Common myeloid progenitor, CD34-positive (primary cell): Measurements from ENCODE around the gene CAB39.

Source experiments
- CTCF ChIA-PET: fragments of 350-600 bp; sonication (Branson Sonifier 250); formaldehyde crosslinking; loops from one replicate; lab custom pipeline; 2021; ENCODE audit warnings: antibody characterized with exemption; lab: Charles Lee
- POLR2A ChIA-PET: fragments of 350-600 bp; sonication (Branson Sonifier 250); formaldehyde crosslinking; loops from one replicate; lab custom pipeline; 2021; ENCODE audit warnings: antibody characterized with exemption; lab: Charles Lee
- DNase-seq, 3 donors: peaks; one replicate each; pipeline versions ENCODE4 v3.0.0 to v3.0.0-alpha.2; 2013
- H3K27ac ChIP-seq, 2 experiments: 1 replicate in 1 of 2; 2 replicates in 1 of 2; pipeline ENCODE4 v1.7.0; 2013; ENCODE audit warnings: inconsistent platforms in 2 of 2, low read length in 2 of 2, mild to moderate bottlenecking in 2 of 2, low read depth in 1 of 2, moderate library complexity in 1 of 2; ENCODE audit not compliant: severe bottlenecking in 2 of 2, insufficient read depth in 1 of 2, poor library complexity in 1 of 2
- H3K27me3 ChIP-seq, 5 experiments: replicated peaks in 2 of 5; 1 replicate in 3 of 5; 2 replicates in 2 of 5; pipeline versions ENCODE4 v1.6.1 to v1.7.0; 2013; ENCODE audit warnings: low read length in 4 of 5, mild to moderate bottlenecking in 2 of 5, moderate library complexity in 2 of 5, inconsistent platforms in 1 of 5; ENCODE audit not compliant: insufficient read depth in 5 of 5, control insufficient read depth in 4 of 5
- H3K36me3 ChIP-seq, 4 experiments: 1 replicate in 2 of 4; 2 replicates in 2 of 4; pipeline versions ENCODE4 v1.6.1 to v1.7.0; 2013; ENCODE audit warnings: low read length in 3 of 4, control low read depth in 1 of 4, mild to moderate bottlenecking in 1 of 4; ENCODE audit not compliant: control insufficient read depth in 4 of 4, insufficient read depth in 4 of 4
- H3K4me1 ChIP-seq, 4 experiments: 1 replicate in 3 of 4; 2 replicates in 1 of 4; pipeline versions ENCODE4 v1.6.1 to v1.7.1; 2013; ENCODE audit warnings: low read length in 3 of 4, mild to moderate bottlenecking in 3 of 4, control low read depth in 1 of 4, inconsistent platforms in 1 of 4, moderate library complexity in 1 of 4; ENCODE audit not compliant: control insufficient read depth in 4 of 4, insufficient read depth in 4 of 4; ENCODE audit errors: control extremely low read depth in 1 of 4
- H3K4me3 ChIP-seq, 7 experiments: 1 replicate in 4 of 7; 2 replicates in 3 of 7; pipeline versions ENCODE4 v1.5.1 to v1.7.0; 2013; ENCODE audit warnings: mild to moderate bottlenecking in 7 of 7, low read length in 6 of 7, moderate library complexity in 6 of 7, inconsistent platforms in 2 of 7, low read depth in 2 of 7, control low read depth in 1 of 7; ENCODE audit not compliant: insufficient read depth in 4 of 7, control insufficient read depth in 1 of 7; ENCODE audit errors: extremely low read depth in 1 of 7
- H3K9me3 ChIP-seq, 5 experiments: 1 replicate in 4 of 5; 2 replicates in 1 of 5; pipeline versions ENCODE4 v1.6.1 to v1.7.1; 2013; ENCODE audit warnings: low read length in 4 of 5, mild to moderate bottlenecking in 2 of 5, inconsistent platforms in 1 of 5, low read depth in 1 of 5, moderate library complexity in 1 of 5; ENCODE audit not compliant: control insufficient read depth in 4 of 5, insufficient read depth in 2 of 5; ENCODE audit errors: control extremely low read depth in 1 of 5
- WGBS: methylation state at CpG from one replicate; pipeline ENCODE4 v1.1.5; 2013; ENCODE audit not compliant: insufficient coverage; 5-methylcytosine and 5-hydroxymethylcytosine counted together

The CAB39 gene

GRCh38 chr2:230865766-230866755 is 153.4 kb downstream of the CAB39 start:
- 5% methylated on average over 27 of the region's 35 CpGs for WGBS
- Histone ChIP-seq H3K27me3 (peaks cover 0 to 2% (median 0%) of the 10 kb centered on the region in 5 experiments), H3K4me3 (peak overlapping the region in 6 of 7 experiments; percentile 64 to 92 (median 82)), H3K36me3 (peaks cover 0 to 10% (median 2%) of the 10 kb centered on the region in 4 experiments), H3K27ac (peak overlapping the region in 1 of 2 experiments; percentile 79), H3K4me1 (peaks cover 5 to 68% (median 64%) of the 10 kb centered on the region in 4 experiments), H3K9me3 (no peaks in the 10 kb centered on the region)
- POLR2A ChIA-PET, result interaction anchor here (1.1 kb wide), 1 partner anchor 19 kb away, joined by 3 read pairs; no protein-coding TSS in a partner anchor
- DNase-seq, result peak in 2 of 3 donors; percentile 53 to 63
- CTCF ChIA-PET, result interaction anchor here (1.1 to 5.2 kb wide), 5 partner anchors 11 to 35 kb away, joined by 4 to 50 read pairs (median 6); no protein-coding TSS in a partner anchor

DNA sequence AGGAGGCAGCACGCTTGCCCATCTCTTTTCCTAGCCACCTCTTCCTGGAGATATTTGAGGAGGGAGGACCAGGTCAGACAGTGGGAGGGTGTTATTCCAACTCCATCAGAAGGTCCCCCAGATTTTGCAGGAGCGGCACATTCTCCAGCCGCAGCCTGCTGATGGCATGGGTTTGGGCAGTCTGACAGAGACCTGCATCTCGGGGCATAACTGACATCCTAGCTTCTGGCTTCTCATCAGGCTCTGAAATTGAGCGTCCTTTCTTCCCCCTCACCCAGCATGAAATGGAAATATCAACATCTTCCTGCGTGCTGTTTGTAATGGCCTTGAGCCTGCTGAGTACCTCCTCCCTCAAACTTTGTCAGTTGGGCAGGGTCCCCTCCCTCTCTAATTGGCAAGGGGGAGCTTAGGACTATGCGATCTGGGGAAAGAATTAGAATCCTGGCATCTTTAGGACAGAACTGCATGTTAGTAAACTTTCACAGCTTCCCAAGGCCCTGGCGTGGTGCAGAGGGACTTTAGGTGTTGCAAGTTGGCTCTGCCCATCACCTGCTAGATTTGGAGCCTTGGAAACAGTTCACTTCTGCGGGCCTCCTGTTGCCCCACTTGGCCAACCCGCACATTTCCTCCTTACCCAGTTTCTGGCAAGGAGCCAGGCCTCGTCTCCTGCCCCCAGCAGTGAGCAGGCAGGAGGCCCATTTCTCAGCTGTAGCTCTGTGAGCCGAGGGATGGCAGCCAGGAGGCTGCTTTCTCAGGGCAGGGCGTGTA is 154.3 kb downstream of the CAB39 start:
- no peaks in the 10 kb centered on the region for H3K9me3 ChIP-seq
- peaks cover 0 to 10% (median 2%) of the 10 kb centered on the region in 4 experiments for H3K36me3 ChIP-seq
- peak overlapping the region in 1 of 2 experiments; percentile 54 for H3K27ac ChIP-seq
- H3K27me3 ChIP-seq, result peaks cover 0 to 1% (median 0%) of the 10 kb centered on the region in 5 experiments
- H3K4me3 ChIP-seq, result peak overlapping the region in 5 of 7 experiments; percentile 77 to 92 (median 83)
- POLR2A ChIA-PET, result interaction anchor here (0.7 to 2.1 kb wide), 3 partner anchors 12 to 320 kb away, joined by 3 to 8 read pairs (median 5); no protein-coding TSS in a partner anchor
- WGBS, result 8% methylated on average over 10 of the region's 13 CpGs
- peaks cover 5 to 77% (median 73%) of the 10 kb centered on the region in 4 experiments for H3K4me1 ChIP-seq
- CTCF ChIA-PET, result interaction anchor here (1.1 to 5.2 kb wide), 7 partner anchors 10 to 47 kb away, joined by 3 to 50 read pairs (median 4); no protein-coding TSS in a partner anchor
- peak; percentile 88 to 94 (median 92) for DNase-seq

- POLR2A ChIA-PET, result interaction anchor here (2.1 kb wide), 1 partner anchor 10 kb away, joined by 8 read pairs; no protein-coding TSS in a partner anchor
- DNase-seq, result no peak
- H3K36me3 ChIP-seq, result peaks cover 0 to 17% (median 5%) of the 10 kb centered on the region in 4 experiments
- 68% methylated on average over 13 of the region's 15 CpGs for WGBS
- peak overlapping the region in 3 of 7 experiments; percentile 3 to 30 (median 28) for H3K4me3 ChIP-seq
- CTCF ChIA-PET, result interaction anchor here (1.0 to 5.2 kb wide), 7 partner anchors 9 to 44 kb away, joined by 3 to 50 read pairs (median 4); no protein-coding TSS in a partner anchor
- H3K9me3 ChIP-seq, result no peaks in the 10 kb centered on the region
- peaks cover 5 to 91% (median 84%) of the 10 kb centered on the region in 4 experiments for H3K4me1 ChIP-seq
- H3K27ac ChIP-seq, result peak overlapping the region; percentile 40 to 79
- H3K27me3 ChIP-seq, result no peaks in the 10 kb centered on the region
Measured at GRCh38 chr2:230868161-230868946, 155.7 kb downstream of the CAB39 start.

GRCh38 chr2:230868947-230869913 is 156.6 kb downstream of the CAB39 start:
- H3K27me3 ChIP-seq, result no peaks in the 10 kb centered on the region
- H3K27ac ChIP-seq, result peak overlapping the region; percentile 46 to 79
- no peaks in the 10 kb centered on the region for H3K9me3 ChIP-seq
- 58% methylated on average over 12 of the region's 19 CpGs for WGBS
- peak overlapping the region in 4 of 7 experiments; percentile 3 to 53 (median 46) for H3K4me3 ChIP-seq
- ChIA-PET POLR2A (no interaction called here), CTCF (interaction anchor here (1.0 to 5.2 kb wide), 8 partner anchors 8 to 45 kb away, joined by 3 to 50 read pairs (median 4); no protein-coding TSS in a partner anchor)
- DNase-seq, result no peak
- peaks cover 0 to 23% (median 10%) of the 10 kb centered on the region in 4 experiments for H3K36me3 ChIP-seq
- peaks cover 5 to 96% (median 87%) of the 10 kb centered on the region in 4 experiments for H3K4me1 ChIP-seq

- Histone ChIP-seq H3K4me1 (peaks cover 5 to 100% (median 88%) of the 10 kb centered on the region in 4 experiments), H3K36me3 (peaks cover 0 to 31% (median 14%) of the 10 kb centered on the region in 4 experiments), H3K9me3 (no peaks in the 10 kb centered on the region), H3K27ac (peak overlapping the region; percentile 46 to 79), H3K4me3 (peak overlapping the region in 4 of 7 experiments; percentile 19 to 53 (median 46)), H3K27me3 (no peaks in the 10 kb centered on the region)
- WGBS, result 35% methylated on average over 8 of the region's 11 CpGs
- peak in 2 of 3 donors; percentile 31 to 58 for DNase-seq
- CTCF ChIA-PET, result interaction anchor here (0.8 to 3.3 kb wide), 9 partner anchors 9 to 117 kb away, joined by 3 to 13 read pairs (median 5); no protein-coding TSS in a partner anchor
- POLR2A ChIA-PET, result no interaction called here
Measured at GRCh38 chr2:230869914-230870543, 157.4 kb downstream of the CAB39 start.
